ENCODE results near the gene ABHD6. TPM values are rescaled to one million over a fixed set of nuclear protein-coding genes. Genes with fewer than 3 reads are reported as not detected.
A peak's percentile ranks its signal among the peaks of the same experiment; 100 is the strongest.

ABHD6 gene
- total and polyA plus RNA-seq, 2 donors (not counting 3 experiments of a cell fraction or from before 2014, with no cell fraction given) = 5.8 to 7.5 TPM

DNA sequence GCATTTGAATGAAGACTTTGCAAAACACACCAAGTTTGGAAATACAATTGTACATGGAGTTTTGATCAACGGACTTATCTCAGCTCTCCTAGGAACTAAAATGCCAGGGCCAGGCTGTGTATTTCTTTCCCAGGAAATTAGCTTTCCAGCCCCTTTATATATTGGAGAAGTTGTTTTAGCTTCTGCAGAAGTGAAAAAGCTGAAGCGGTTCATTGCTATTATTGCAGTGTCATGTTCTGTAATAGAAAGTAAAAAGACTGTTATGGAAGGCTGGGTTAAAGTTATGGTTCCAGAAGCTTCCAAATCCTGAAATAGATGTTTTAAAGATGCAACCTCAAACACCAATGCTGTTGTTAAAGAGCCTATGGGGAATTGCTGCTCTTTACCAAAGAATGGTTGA, 80.2 kb downstream of the ABHD6 start:
- Histone ChIP-seq H3K36me3 (ENCODE audit: control insufficient read depth in 2 of 2, extremely low read depth in 1 of 2, insufficient read depth in 2 of 2, low read length in 2 of 2) (peaks cover 24 to 25% of the 10 kb centered on the region in 2 experiments), H3K4me3 (replicated peaks in 1 of 3; ENCODE audit: insufficient read depth in 1 of 3, low read depth in 1 of 3, low read length in 3 of 3) (no peak overlapping the region), H3K27me3 (ENCODE audit: control insufficient read depth in 2 of 2, insufficient read depth in 2 of 2, low read length in 2 of 2) (no peaks in the 10 kb centered on the region), H3K9me3 (replicated peaks; ENCODE audit: control insufficient read depth, insufficient read depth, low read length) (no peaks in the 10 kb centered on the region), H3K27ac (ENCODE audit: insufficient read depth, low read depth, low read length) (no peak overlapping the region), H3K79me2 (ENCODE audit: control insufficient read depth, insufficient read depth, low read length) (no peaks in the 10 kb centered on the region), H3K9ac (replicated peaks; ENCODE audit: extremely low read depth, insufficient read depth, low read length) (no peak overlapping the region), H3K4me1 (ENCODE audit: control insufficient read depth, extremely low read depth, insufficient read depth, low read length) (no peaks in the 10 kb centered on the region), H2AFZ (ENCODE audit: low read depth, low read length) (no peak overlapping the region), H4K20me1 (replicated peaks; ENCODE audit: control insufficient read depth, extremely low read depth, insufficient read depth, low read length) (no peaks in the 10 kb centered on the region), H3K4me2 (ENCODE audit: insufficient read depth, low read length) (no peak overlapping the region), H3K9me1 (replicated peaks; ENCODE audit: control insufficient read depth, extremely low read depth, insufficient read depth, low read length) (no peaks in the 10 kb centered on the region)
- TSS peak; percentile 3 for BruUV-seq (replicated peaks)
- DNase-seq (ENCODE audit: low read depth, low spot score) = no peak
- intact Hi-C loops (cut with micrococcal nuclease) = no loop called here
- TF ChIP-seq EZH2 (IDR thresholded peaks at IDR 0.05; ENCODE audit: borderline replicate concordance, low read depth, low read length, severe bottlenecking) = no peak
- TF ChIP-seq, protein P1, sequence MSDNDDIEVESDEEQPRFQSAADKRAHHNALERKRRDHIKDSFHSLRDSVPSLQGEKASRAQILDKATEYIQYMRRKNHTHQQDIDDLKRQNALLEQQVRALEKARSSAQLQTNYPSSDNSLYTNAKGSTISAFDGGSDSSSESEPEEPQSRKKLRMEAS (IDR thresholded peaks at IDR 0.05; ENCODE audit: insufficient read depth, insufficient read length) = no peak
- TF ChIP-seq POLR2AphosphoS5 (IDR thresholded peaks at IDR 0.05; ENCODE audit: insufficient read depth, low read depth, low read length) = no peak
- TF ChIP-seq, protein P2, sequence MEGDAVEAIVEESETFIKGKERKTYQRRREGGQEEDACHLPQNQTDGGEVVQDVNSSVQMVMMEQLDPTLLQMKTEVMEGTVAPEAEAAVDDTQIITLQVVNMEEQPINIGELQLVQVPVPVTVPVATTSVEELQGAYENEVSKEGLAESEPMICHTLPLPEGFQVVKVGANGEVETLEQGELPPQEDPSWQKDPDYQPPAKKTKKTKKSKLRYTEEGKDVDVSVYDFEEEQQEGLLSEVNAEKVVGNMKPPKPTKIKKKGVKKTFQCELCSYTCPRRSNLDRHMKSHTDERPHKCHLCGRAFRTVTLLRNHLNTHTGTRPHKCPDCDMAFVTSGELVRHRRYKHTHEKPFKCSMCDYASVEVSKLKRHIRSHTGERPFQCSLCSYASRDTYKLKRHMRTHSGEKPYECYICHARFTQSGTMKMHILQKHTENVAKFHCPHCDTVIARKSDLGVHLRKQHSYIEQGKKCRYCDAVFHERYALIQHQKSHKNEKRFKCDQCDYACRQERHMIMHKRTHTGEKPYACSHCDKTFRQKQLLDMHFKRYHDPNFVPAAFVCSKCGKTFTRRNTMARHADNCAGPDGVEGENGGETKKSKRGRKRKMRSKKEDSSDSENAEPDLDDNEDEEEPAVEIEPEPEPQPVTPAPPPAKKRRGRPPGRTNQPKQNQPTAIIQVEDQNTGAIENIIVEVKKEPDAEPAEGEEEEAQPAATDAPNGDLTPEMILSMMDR (IDR thresholded peaks at IDR 0.05; ENCODE audit: extremely low read depth in 1 of 2, insufficient read depth in 1 of 2, low read depth in 1 of 2, low read length in 2 of 2) = no peak
- TF ChIP-seq JUN (IDR thresholded peaks at IDR 0.05; ENCODE audit: borderline replicate concordance, insufficient read depth, insufficient read length, low read depth) = no peak
- no peak for TF ChIP-seq GATA2 (IDR thresholded peaks at IDR 0.05; ENCODE audit: insufficient read depth, insufficient read length, low read depth, low read length)
- no peak for TF ChIP-seq POLR2A (IDR thresholded peaks at IDR 0.05; ENCODE audit: low read depth, low read length)
- TF ChIP-seq MYC (IDR thresholded peaks at IDR 0.05; ENCODE audit: low read depth, low read length) = no peak
- TF ChIP-seq FOS (IDR thresholded peaks at IDR 0.05; ENCODE audit: borderline replicate concordance, insufficient read depth, low read length) = no peak
- CTCF ChIA-PET = interaction anchor here (5.9 to 7.2 kb wide), 2 partner anchors 10 to 98 kb away, joined by 34 to 44 read pairs; partner anchors contain the start of genes HTD2 and RPP14
- POLR2A ChIA-PET = no interaction called here
- dilution Hi-C loops (cut with MboI; ENCODE audit: extremely low pct_ligation_motif_present, low sequenced_read_pairs) = no loop called here
- no peak for FAIRE-seq
